Erythroblast (primary cell): ENCODE measurements around the gene ADCY4.

Experiments
- GATA1 ChIP-seq: IDR thresholded peaks from 2 replicates; pipeline ENCODE4 v1.6.1; 2011; ENCODE audit warnings: low read depth, mild to moderate bottlenecking, control low read depth, low read length, moderate library complexity
- POLR2A ChIP-seq: IDR thresholded peaks from 2 replicates; pipeline ENCODE4 v1.6.1; 2011; ENCODE audit warnings: mild to moderate bottlenecking, low read length

DNA sequence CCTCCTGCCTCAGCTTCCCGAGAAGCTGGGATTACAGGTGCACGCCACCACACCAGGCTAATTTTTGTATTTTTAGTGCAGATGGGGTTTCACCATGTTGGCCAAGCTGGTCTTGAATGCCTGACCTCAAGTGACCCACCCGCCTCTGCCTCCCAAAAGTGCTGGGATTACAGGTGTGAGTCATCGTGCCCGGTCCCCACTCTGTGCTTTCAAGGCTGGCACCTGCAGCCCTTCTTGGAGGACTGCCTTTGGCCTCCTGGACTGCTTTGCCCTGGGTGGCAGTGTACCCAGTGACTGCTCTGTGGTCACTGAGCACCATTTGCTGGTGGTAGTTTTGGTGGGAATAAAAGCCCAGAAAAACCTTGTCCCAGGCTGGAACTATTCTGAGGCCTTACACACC, 47.9 kb downstream of the ADCY4 start:
- no peak for TF ChIP-seq POLR2A
- no peak for TF ChIP-seq GATA1
